H1 (cell line): ENCODE results near the gene HS6ST3. TPM values are rescaled to one million over a fixed set of nuclear protein-coding genes. Genes with fewer than 3 reads are reported as not detected.

Experiments used
- CTCF ChIA-PET: fragments of 300-600 bp; sonication (Branson Sonifier 250); formaldehyde crosslinking; loops from one replicate; lab custom pipeline; 2021; ENCODE audit not compliant: partially characterized antibody; lab: Charles Lee
- POLR2A ChIA-PET: fragments of 300-600 bp; sonication (Branson Sonifier 250); formaldehyde crosslinking; loops from one replicate; lab custom pipeline; 2021; ENCODE audit warnings: inconsistent platforms; ENCODE audit not compliant: partially characterized antibody; lab: Charles Lee
- DNase-seq, 2 experiments: peaks; one replicate each; pipeline versions ENCODE4 v3.0.0 to v3.0.0-alpha.2; 2010 to 2022; ENCODE audit warnings: low spot score in 2 of 2, low read depth in 1 of 2, mixed read lengths in 1 of 2
- FAIRE-seq: peaks from 2 replicates; lab custom pipeline; 2011; peaks lifted over from hg19 to GRCh38; lab: Jason Lieb, UNC
- H2AFZ ChIP-seq: 2 replicates; pipeline ENCODE4 v1.8.1; 2012; ENCODE audit warnings: low read length, inconsistent platforms
- H2AK5ac ChIP-seq: 2 replicates; pipeline ENCODE4 v1.6.1; 2013; ENCODE audit warnings: low read depth, low read length
- H2BK120ac ChIP-seq: replicated peaks from 2 replicates; pipeline ENCODE3; 2013; ENCODE audit warnings: low read depth, low read length, inconsistent platforms
- H2BK12ac ChIP-seq: 2 replicates; pipeline ENCODE4 v1.6.1; 2013; ENCODE audit warnings: low read depth, low read length
- H2BK15ac ChIP-seq: 2 replicates; pipeline ENCODE4 v1.6.1; 2013; ENCODE audit warnings: low read length
- H2BK20ac ChIP-seq: 2 replicates; pipeline ENCODE4 v1.6.1; 2013; ENCODE audit warnings: low read length
- H2BK5ac ChIP-seq: 2 replicates; pipeline ENCODE4 v1.6.1; 2013; ENCODE audit warnings: low read depth, low read length
- H3K14ac ChIP-seq: 2 replicates; pipeline ENCODE4 v1.6.1; 2013; ENCODE audit warnings: inconsistent platforms; ENCODE audit not compliant: insufficient read length
- H3K18ac ChIP-seq: 2 replicates; pipeline ENCODE4 v1.6.1; 2013; ENCODE audit warnings: low read length; ENCODE audit errors: extremely low read depth
- H3K23ac ChIP-seq: 2 replicates; pipeline ENCODE4 v1.6.1; 2013; ENCODE audit warnings: inconsistent platforms; ENCODE audit not compliant: insufficient read length
- H3K23me2 ChIP-seq: 2 replicates; pipeline ENCODE4 v1.6.1; 2013; ENCODE audit warnings: low read depth, low read length
- H3K27ac ChIP-seq: 2 replicates; pipeline ENCODE4 v1.6.1; 2011; ENCODE audit warnings: low read depth, low read length, inconsistent platforms
- H3K27me3 ChIP-seq, 4 experiments: replicated peaks in 1 of 4; 1 replicate in 1 of 4; 2 replicates in 3 of 4; pipeline versions ENCODE4 v1.6.1 to v1.8.1; 2011 to 2013; ENCODE audit warnings: low read length in 3 of 4, mild to moderate bottlenecking in 3 of 4, inconsistent platforms in 2 of 4, mixed read lengths in 2 of 4, moderate library complexity in 1 of 4; ENCODE audit not compliant: control insufficient read depth in 3 of 4, insufficient read depth in 3 of 4; ENCODE audit errors: extremely low read depth in 1 of 4
- H3K36me3 ChIP-seq, 4 experiments: 2 replicates each; pipeline versions ENCODE4 v1.6.1 to v1.8.1; 2011 to 2013; ENCODE audit warnings: mild to moderate bottlenecking in 4 of 4, low read length in 3 of 4, moderate library complexity in 2 of 4, control low read depth in 1 of 4, inconsistent platforms in 1 of 4; ENCODE audit not compliant: insufficient read depth in 4 of 4, control insufficient read depth in 2 of 4
- H3K4ac ChIP-seq: replicated peaks from 2 replicates; pipeline ENCODE3; 2013; ENCODE audit warnings: low read length, low read depth, mixed read lengths, inconsistent platforms; ENCODE audit not compliant: insufficient read length
- H3K4me1 ChIP-seq, 4 experiments: replicated peaks in 1 of 4; 1 replicate in 1 of 4; 2 replicates in 3 of 4; pipeline versions ENCODE4 v1.6.1 to v1.8.1; 2011 to 2013; ENCODE audit warnings: low read length in 3 of 4, inconsistent platforms in 2 of 4, mixed read lengths in 1 of 4; ENCODE audit not compliant: insufficient read depth in 4 of 4, control insufficient read depth in 3 of 4
- H3K4me2 ChIP-seq, 2 experiments: 2 replicates each; pipeline versions ENCODE4 v1.6.1 to v1.8.1; 2011 to 2013; ENCODE audit warnings: low read depth in 2 of 2, low read length in 2 of 2, control low read depth in 1 of 2, inconsistent platforms in 1 of 2, mild to moderate bottlenecking in 1 of 2; ENCODE audit not compliant: insufficient read depth in 1 of 2
- H3K4me3 ChIP-seq, 4 experiments: fragments of 200-600, 300-600 bp in 1 of 4; sonication (generic), shearing (Covaris generic), sonication (Bioruptor Twin) in 1 of 4; 2 replicates each; pipeline versions ENCODE4 v1.5.1 to v1.8.1; 2011 to 2016; ENCODE audit warnings: low read length in 4 of 4, low read depth in 3 of 4, control low read depth in 2 of 4, inconsistent platforms in 2 of 4, mild to moderate bottlenecking in 2 of 4, mixed read lengths in 1 of 4, moderate library complexity in 1 of 4; ENCODE audit not compliant: insufficient read depth in 2 of 4; ENCODE audit errors: extremely low read depth in 1 of 4
- H3K56ac ChIP-seq: replicated peaks from 2 replicates; pipeline ENCODE3; 2013; ENCODE audit warnings: low read depth, mild to moderate bottlenecking, mixed read lengths, low read length, inconsistent platforms; ENCODE audit not compliant: insufficient read length
- H3K79me1 ChIP-seq: 2 replicates; pipeline ENCODE4 v1.6.1; 2013; ENCODE audit warnings: low read depth, low read length, control low read depth
- H3K79me2 ChIP-seq, 2 experiments: 2 replicates each; pipeline versions ENCODE4 v1.6.1 to v1.8.1; 2012 to 2013; ENCODE audit warnings: low read length in 2 of 2, mild to moderate bottlenecking in 2 of 2, inconsistent platforms in 1 of 2; ENCODE audit not compliant: insufficient read depth in 2 of 2, control insufficient read depth in 1 of 2
- H3K9ac ChIP-seq, 4 experiments: replicated peaks in 1 of 4; 1 replicate in 1 of 4; 2 replicates in 3 of 4; pipeline versions ENCODE4 v1.6.1 to v1.8.1; 2011 to 2013; ENCODE audit warnings: low read depth in 3 of 4, low read length in 3 of 4, control low read depth in 2 of 4, mild to moderate bottlenecking in 2 of 4, moderate library complexity in 2 of 4, inconsistent platforms in 1 of 4; ENCODE audit errors: extremely low read depth in 1 of 4
- H3K9me3 ChIP-seq, 2 experiments: 2 replicates each; pipeline versions ENCODE4 v1.6.1 to v1.8.1; 2012 to 2013; ENCODE audit warnings: mild to moderate bottlenecking in 2 of 2, moderate library complexity in 2 of 2, control low read depth in 1 of 2, inconsistent platforms in 1 of 2, low read depth in 1 of 2, low read length in 1 of 2, mixed read lengths in 1 of 2; ENCODE audit not compliant: insufficient read depth in 2 of 2
- H4K20me1 ChIP-seq, 2 experiments: replicated peaks in 1 of 2; 2 replicates each; pipeline versions ENCODE3 to v1.8.1; 2011 to 2013; ENCODE audit warnings: inconsistent platforms in 2 of 2, low read length in 2 of 2, mild to moderate bottlenecking in 1 of 2; ENCODE audit not compliant: insufficient read depth in 2 of 2, control insufficient read depth in 1 of 2
- H4K5ac ChIP-seq: 2 replicates; pipeline ENCODE4 v1.6.1; 2013; ENCODE audit warnings: low read length, low read depth, mixed read lengths, inconsistent platforms; ENCODE audit not compliant: insufficient read length
- H4K8ac ChIP-seq: 2 replicates; pipeline ENCODE4 v1.8.0; 2013; ENCODE audit warnings: mild to moderate bottlenecking, moderate library complexity, low read length, inconsistent platforms; ENCODE audit not compliant: insufficient read depth; ENCODE audit errors: extremely low read depth
- H4K91ac ChIP-seq: replicated peaks from 2 replicates; pipeline ENCODE3; 2013; ENCODE audit warnings: low read length, mixed read lengths, inconsistent platforms; ENCODE audit not compliant: insufficient read length
- CHD1 ChIP-seq: IDR thresholded peaks from 2 replicates; pipeline ENCODE4 v1.6.1; 2012; ENCODE audit warnings: low read depth, low read length, improper control_type of control experiment
- CHD2 ChIP-seq: IDR thresholded peaks from 2 replicates; pipeline ENCODE4 v1.6.1; 2012; ENCODE audit warnings: low read length, improper control_type of control experiment
- RXRA ChIP-seq: IDR thresholded peaks from 2 replicates; pipeline ENCODE4 v1.6.1; 2011; ENCODE audit warnings: low read depth, mild to moderate bottlenecking, low read length, moderate library complexity; ENCODE audit not compliant: insufficient read depth
- SIN3A ChIP-seq, 2 experiments: IDR thresholded peaks in 1 of 2; conservative IDR thresholded peaks in 1 of 2; 2 replicates each; pipeline ENCODE4 v1.6.1; 2011 to 2012; ENCODE audit warnings: low read length in 2 of 2, improper control_type of control experiment in 1 of 2, low read depth in 1 of 2, mild to moderate bottlenecking in 1 of 2
- TCF12 ChIP-seq: IDR thresholded peaks from 2 replicates; pipeline ENCODE4 v1.6.1; 2011; ENCODE audit warnings: low read depth, mild to moderate bottlenecking, low read length
- polyA plus RNA-seq, 7 experiments: library from polyadenylated mRNA; depleted of rRNA in 3 of 7; stranded (reverse) in 5 of 7; unstranded in 2 of 7; fragments of >200 nt in 5 of 7; fragments of 200-250 nt in 2 of 7; gene quantifications; 1 replicate in 5 of 7; 2 replicates in 1 of 7; 4 replicates in 1 of 7; pipeline versions ENCODE4 v1.2.1 to v1.2.3, GENCODE V29; 2011 to 2013; ENCODE audit warnings: missing spikeins in 2 of 7, mixed read lengths in 2 of 7
- total RNA-seq: library from RNA; stranded (reverse); fragmentation: NEBNext Ultra II Directional; extraction: Animal tissue kit (Norgen Biotek cat#: 25700); gene quantifications from 2 replicates; pipeline ENCODE4 v1.2.1, GENCODE V29; 2021
- TF ChIP-seq, protein P1 (sequence below), 3 experiments: IDR thresholded peaks; 1 replicate in 2 of 3; 2 replicates in 1 of 3; pipeline versions ENCODE4 v1.5.1 to v1.6.1; 2011; ENCODE audit warnings: low read length in 3 of 3, mild to moderate bottlenecking in 3 of 3, inconsistent platforms in 2 of 3, low read depth in 1 of 3, moderate library complexity in 1 of 3; ENCODE audit not compliant: insufficient read depth in 1 of 3; ENCODE audit errors: control extremely low read depth in 1 of 3
- TF ChIP-seq, protein P2 (sequence below): IDR thresholded peaks from 2 replicates; pipeline ENCODE4 v1.6.1; 2012; ENCODE audit warnings: inconsistent platforms

Gene HS6ST3
- total and polyA plus RNA-seq, 2 of the 8 experiments (the other 6 are each of a cell fraction or from before 2014, with no cell fraction given) = 0.45 to 1.2 TPM

GRCh38 chr13:96794669-96795068, 704.8 kb downstream of the HS6ST3 start:
- no peaks in the 10 kb centered on the region for H3K23me2 ChIP-seq
- no peak overlapping the region for H2BK120ac ChIP-seq
- H2BK12ac ChIP-seq = no peak overlapping the region
- H3K4me3 ChIP-seq = no peak overlapping the region
- FAIRE-seq = no peak
- no peak overlapping the region for H2AFZ ChIP-seq
- no peak overlapping the region for H4K8ac ChIP-seq
- no peak overlapping the region for H3K4ac ChIP-seq
- no peak overlapping the region for H3K4me2 ChIP-seq
- H4K91ac ChIP-seq = no peak overlapping the region
- H3K14ac ChIP-seq = no peak overlapping the region
- no peak for TF ChIP-seq RXRA
- TF ChIP-seq CHD1 = no peak
- no peak for TF ChIP-seq CHD2
- TF ChIP-seq, protein P1, sequence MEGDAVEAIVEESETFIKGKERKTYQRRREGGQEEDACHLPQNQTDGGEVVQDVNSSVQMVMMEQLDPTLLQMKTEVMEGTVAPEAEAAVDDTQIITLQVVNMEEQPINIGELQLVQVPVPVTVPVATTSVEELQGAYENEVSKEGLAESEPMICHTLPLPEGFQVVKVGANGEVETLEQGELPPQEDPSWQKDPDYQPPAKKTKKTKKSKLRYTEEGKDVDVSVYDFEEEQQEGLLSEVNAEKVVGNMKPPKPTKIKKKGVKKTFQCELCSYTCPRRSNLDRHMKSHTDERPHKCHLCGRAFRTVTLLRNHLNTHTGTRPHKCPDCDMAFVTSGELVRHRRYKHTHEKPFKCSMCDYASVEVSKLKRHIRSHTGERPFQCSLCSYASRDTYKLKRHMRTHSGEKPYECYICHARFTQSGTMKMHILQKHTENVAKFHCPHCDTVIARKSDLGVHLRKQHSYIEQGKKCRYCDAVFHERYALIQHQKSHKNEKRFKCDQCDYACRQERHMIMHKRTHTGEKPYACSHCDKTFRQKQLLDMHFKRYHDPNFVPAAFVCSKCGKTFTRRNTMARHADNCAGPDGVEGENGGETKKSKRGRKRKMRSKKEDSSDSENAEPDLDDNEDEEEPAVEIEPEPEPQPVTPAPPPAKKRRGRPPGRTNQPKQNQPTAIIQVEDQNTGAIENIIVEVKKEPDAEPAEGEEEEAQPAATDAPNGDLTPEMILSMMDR (IDR thresholded peaks at IDR 0.05; ENCODE audit: control extremely low read depth in 1 of 3, insufficient read depth in 1 of 3, low read depth in 1 of 3, low read length in 3 of 3) = no peak
- no peak for TF ChIP-seq SIN3A (conservative IDR thresholded peaks at IDR 0.05 in 1 of 2, IDR thresholded peaks at IDR 0.05 in 1 of 2; ENCODE audit: low read depth in 1 of 2, low read length in 2 of 2)
- TF ChIP-seq, protein P2, sequence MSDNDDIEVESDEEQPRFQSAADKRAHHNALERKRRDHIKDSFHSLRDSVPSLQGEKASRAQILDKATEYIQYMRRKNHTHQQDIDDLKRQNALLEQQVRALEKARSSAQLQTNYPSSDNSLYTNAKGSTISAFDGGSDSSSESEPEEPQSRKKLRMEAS = no peak
- no peak for TF ChIP-seq TCF12
- ChIA-PET CTCF (interaction anchor here (1.2 to 1.7 kb wide), 4 partner anchors 11 to 23 kb away, joined by 3 to 5 read pairs (median 4); no protein-coding TSS in a partner anchor), POLR2A (no interaction called here)
- no peak overlapping the region for H2AK5ac ChIP-seq
- H3K18ac ChIP-seq = no peak overlapping the region
- no peak overlapping the region for H3K56ac ChIP-seq
- H3K79me2 ChIP-seq = no peaks in the 10 kb centered on the region
- no peak for DNase-seq
- H3K23ac ChIP-seq = no peak overlapping the region
- H3K9ac ChIP-seq = no peak overlapping the region
- no peak overlapping the region for H4K5ac ChIP-seq
- no peaks in the 10 kb centered on the region for H3K4me1 ChIP-seq
- no peak overlapping the region for H2BK15ac ChIP-seq
- no peaks in the 10 kb centered on the region for H3K9me3 ChIP-seq
- no peak overlapping the region for H2BK5ac ChIP-seq
- no peaks in the 10 kb centered on the region for H3K36me3 ChIP-seq
- no peaks in the 10 kb centered on the region for H3K79me1 ChIP-seq
- H3K27ac ChIP-seq = no peak overlapping the region
- H2BK20ac ChIP-seq = no peak overlapping the region
- no peaks in the 10 kb centered on the region; a peak in 1 of 7 replicates for H3K27me3 ChIP-seq
- H4K20me1 ChIP-seq = no peaks in the 10 kb centered on the region
